ENCODE data around the gene LRIG2.
"Not testable (repeated sequence)": the region's sequence is repeated elsewhere in the genome, so short reads cannot be mapped to it uniquely, and the experiment has no call there.

Gene LRIG2

DNA sequence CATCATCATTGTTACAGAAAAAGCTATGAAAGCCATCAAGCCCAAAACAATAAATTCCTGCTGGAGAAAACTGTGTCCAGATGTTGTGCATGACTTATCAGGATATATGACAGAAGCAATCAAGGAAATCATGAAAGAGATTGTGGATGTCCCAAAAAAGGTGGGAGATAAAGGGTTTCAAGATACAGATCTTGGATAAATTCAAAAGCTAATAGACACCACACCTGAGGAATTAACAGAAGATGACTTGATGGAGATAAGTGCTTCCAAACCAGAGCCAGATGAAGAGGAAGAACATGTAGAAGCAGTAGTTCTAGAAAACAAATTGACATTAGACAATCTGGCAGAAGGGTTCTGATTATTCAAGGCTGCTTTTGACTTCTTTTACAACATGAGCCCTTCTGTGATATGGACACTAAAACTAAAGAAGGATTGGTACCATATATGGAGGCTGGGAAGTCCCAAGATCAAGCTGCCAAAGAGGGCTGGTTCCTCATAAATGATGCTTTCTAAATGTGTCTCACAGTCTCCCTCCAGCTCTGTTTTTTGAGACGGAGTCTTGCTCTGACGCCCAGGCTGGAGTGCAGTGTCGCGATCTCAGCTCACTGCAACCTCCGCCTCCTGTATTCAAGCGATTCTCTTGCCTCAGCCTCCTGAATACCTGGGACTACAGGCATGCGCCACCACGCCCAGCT, 32.1 kb upstream of the LRIG2 start:
- 93% methylated on average over 8 of the region's 8 CpGs for WGBS, 2 experiments
- no peaks in the 10 kb centered on the region for H3K9me3 ChIP-seq (ENCODE audit: control insufficient read depth, low read length)
- H3K4me3 ChIP-seq (ENCODE audit: insufficient read depth, low read depth, low read length), result no peak overlapping the region
- peaks cover 25% of the 10 kb centered on the region for H3K4me1 ChIP-seq (ENCODE audit: control insufficient read depth, insufficient read depth, low read length)
- H3K27me3 ChIP-seq (ENCODE audit: control insufficient read depth, insufficient read depth, low read length, poor library complexity, severe bottlenecking), result no peaks in the 10 kb centered on the region
- no peaks in the 10 kb centered on the region for H3K36me3 ChIP-seq (ENCODE audit: control insufficient read depth, insufficient read depth, low read length)
- no peak overlapping the region for H3K27ac ChIP-seq (ENCODE audit: insufficient read depth, low read depth, low read length, poor library complexity, severe bottlenecking)

DNA sequence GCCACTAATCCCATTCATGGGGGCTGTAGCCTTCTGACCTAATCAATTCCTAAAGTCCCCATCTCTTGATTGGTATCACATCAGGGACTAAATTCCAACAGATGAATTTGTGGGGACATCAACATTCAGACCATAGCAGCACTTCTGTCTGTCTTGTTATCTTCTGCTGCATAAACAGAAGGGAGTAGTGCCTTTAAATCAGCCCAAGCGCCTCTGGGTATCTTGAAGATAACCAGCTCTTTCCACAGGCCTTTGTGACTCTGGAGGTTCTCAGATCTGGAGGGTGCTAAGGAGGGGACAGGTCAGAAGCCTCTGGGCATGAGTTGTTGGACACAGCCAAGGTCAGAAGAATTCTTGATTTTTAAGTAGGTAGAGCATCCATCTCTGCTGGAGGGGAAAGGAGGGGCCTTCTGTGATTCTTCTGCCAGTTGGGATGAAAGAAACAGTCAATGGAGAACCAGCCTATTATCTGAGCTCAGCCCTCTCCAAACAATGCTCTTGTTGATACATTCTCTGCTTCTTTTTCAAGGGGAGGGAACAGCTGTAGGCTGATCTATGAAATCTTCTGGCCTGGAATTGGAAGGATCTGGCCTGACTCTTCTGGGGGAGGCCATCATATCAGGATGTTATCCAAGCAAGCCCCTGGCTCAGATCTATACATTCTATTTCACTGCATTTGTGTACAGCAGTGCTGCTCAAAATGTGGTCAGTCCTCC, 31.3 kb upstream of the LRIG2 start:
- H3K4me1 ChIP-seq (ENCODE audit: control insufficient read depth, insufficient read depth, low read length), result peaks cover 25% of the 10 kb centered on the region
- peak overlapping the region; percentile 87 for H3K27ac ChIP-seq (ENCODE audit: insufficient read depth, low read depth, low read length, poor library complexity, severe bottlenecking)
- 0% methylated on average over 1 of the region's 1 CpG for WGBS, 2 experiments
- H3K4me3 ChIP-seq (ENCODE audit: insufficient read depth, low read depth, low read length), result no peak overlapping the region
- H3K27me3 ChIP-seq (ENCODE audit: control insufficient read depth, insufficient read depth, low read length, poor library complexity, severe bottlenecking), result no peaks in the 10 kb centered on the region
- no peaks in the 10 kb centered on the region for H3K9me3 ChIP-seq (ENCODE audit: control insufficient read depth, low read length)
- no peaks in the 10 kb centered on the region for H3K36me3 ChIP-seq (ENCODE audit: control insufficient read depth, insufficient read depth, low read length)

DNA sequence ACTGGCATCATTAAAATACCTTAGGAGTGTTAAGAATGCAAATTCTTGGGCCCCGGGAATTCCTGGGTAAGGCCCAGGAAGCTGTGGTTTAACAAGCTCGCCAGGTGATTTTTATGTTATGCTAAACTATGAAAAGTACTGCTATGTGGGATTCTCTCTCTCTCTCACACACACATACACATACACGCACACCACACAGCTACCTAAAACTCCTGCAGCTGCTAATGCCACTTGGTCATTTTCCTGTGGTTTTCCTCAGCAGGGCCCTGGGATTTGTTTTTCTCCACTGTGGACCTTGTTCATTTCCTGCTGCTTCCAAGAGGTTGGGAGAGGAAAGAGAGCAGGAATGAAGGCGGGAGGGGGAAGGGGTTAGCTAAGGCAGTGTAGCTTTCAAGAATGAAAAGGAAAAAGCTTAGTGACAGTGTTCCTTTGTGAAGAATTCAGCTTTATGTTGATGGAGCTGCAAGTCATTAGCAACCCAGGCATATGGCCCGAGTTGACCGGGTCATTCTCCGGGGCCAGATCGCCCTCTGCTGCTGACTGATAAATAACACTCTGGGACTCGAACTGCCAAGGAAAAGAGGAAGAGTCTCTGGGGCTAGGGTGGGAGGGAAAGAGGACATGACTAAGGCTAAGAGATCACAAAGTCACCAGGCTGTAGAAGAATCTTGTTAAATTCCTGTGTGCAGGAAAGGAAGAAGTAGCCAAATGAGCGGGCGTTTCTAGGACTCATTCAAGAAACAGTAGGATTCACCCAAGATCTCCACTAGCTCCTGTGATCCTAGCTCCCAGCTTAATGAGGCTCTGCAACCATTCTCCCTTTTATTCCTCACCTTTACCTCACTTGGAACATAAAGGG, 30.5 kb upstream of the LRIG2 start:
- Histone ChIP-seq H3K27ac (ENCODE audit: insufficient read depth, low read depth, low read length, poor library complexity, severe bottlenecking) (peak overlapping the region; percentile 87), H3K27me3 (ENCODE audit: control insufficient read depth, insufficient read depth, low read length, poor library complexity, severe bottlenecking) (no peaks in the 10 kb centered on the region), H3K4me1 (ENCODE audit: control insufficient read depth, insufficient read depth, low read length) (peaks cover 25% of the 10 kb centered on the region), H3K9me3 (ENCODE audit: control insufficient read depth, low read length) (no peaks in the 10 kb centered on the region), H3K4me3 (ENCODE audit: insufficient read depth, low read depth, low read length) (no peak overlapping the region), H3K36me3 (ENCODE audit: control insufficient read depth, insufficient read depth, low read length) (no peaks in the 10 kb centered on the region)
- WGBS, 2 experiments, result 4 to 8% methylated on average over 10 to 11 of the region's 11 CpGs

DNA sequence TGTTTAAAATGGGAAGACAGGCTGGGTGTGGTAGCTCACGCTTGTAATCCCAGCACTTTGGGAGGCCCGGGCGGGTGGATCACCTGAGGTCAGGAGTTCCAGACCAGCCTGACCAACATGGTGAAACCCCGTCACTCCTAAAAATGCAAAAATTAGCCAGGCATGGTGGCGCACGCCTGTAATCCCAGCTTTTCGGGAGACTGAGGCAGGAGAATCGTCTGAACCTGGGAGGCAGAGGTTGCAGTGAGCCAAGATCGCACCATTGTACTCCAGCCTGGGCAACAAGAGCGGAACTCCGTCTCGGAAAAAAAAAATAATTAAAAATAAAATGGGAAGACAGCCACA, 29.9 kb upstream of the LRIG2 start:
- not testable (repeated sequence) for H3K9me3 ChIP-seq (ENCODE audit: control insufficient read depth, low read length); H3K4me3 ChIP-seq (ENCODE audit: insufficient read depth, low read depth, low read length); H3K36me3 ChIP-seq (ENCODE audit: control insufficient read depth, insufficient read depth, low read length); H3K27me3 ChIP-seq (ENCODE audit: control insufficient read depth, insufficient read depth, low read length, poor library complexity, severe bottlenecking)
- Histone ChIP-seq H3K27ac (ENCODE audit: insufficient read depth, low read depth, low read length, poor library complexity, severe bottlenecking) (peak overlapping the region; percentile 30), H3K4me1 (ENCODE audit: control insufficient read depth, insufficient read depth, low read length) (peaks cover 25% of the 10 kb centered on the region)
- WGBS, 2 experiments, result 67 to 70% methylated on average over 12 of the region's 12 CpGs

DNA sequence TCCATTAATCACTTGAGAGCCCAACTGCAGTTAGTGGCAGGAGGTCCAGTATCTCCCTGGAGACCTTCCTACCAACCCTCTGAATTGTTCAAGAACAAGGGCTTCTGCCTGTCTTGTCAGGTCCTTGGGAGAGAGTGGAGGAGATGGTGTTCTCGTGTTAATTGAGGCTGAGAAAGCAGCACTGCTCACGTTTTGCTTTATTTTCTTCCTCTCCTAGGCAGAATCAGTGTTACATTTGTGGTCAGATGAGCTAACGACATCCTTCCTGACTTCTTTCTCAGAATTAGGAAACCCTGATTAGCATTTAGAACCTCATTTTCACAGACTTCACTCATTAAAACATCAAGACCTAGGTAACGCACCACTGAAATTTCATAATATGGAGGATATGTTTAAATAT, 26.4 kb upstream of the LRIG2 start:
- Histone ChIP-seq H3K27ac (ENCODE audit: insufficient read depth, low read depth, low read length, poor library complexity, severe bottlenecking) (no peak overlapping the region), H3K4me1 (ENCODE audit: control insufficient read depth, insufficient read depth, low read length) (peaks cover 21% of the 10 kb centered on the region), H3K4me3 (ENCODE audit: insufficient read depth, low read depth, low read length) (no peak overlapping the region), H3K9me3 (ENCODE audit: control insufficient read depth, low read length) (no peaks in the 10 kb centered on the region), H3K36me3 (ENCODE audit: control insufficient read depth, insufficient read depth, low read length) (no peaks in the 10 kb centered on the region), H3K27me3 (ENCODE audit: control insufficient read depth, insufficient read depth, low read length, poor library complexity, severe bottlenecking) (no peaks in the 10 kb centered on the region)
- 63 to 64% methylated on average over 3 of the region's 4 CpGs for WGBS, 2 experiments

DNA sequence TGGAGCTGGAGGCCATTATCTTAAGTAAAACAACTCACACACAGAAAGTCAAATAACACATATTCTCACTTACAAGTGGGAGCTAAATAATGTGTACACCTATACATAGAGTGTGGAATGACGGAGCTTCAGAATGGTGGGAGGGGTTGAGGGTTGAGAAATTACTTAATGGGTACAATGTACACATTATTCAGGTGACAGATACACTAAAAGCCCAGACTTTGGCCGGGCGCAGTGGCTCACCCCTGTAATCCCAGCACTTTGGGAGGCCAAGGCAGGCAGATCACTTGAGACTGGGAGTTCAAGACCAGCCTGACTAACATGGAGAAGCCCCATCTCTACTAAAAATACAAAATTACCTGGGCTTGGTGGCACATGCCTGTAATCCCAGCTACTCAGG, 24.9 kb upstream of the LRIG2 start:
- WGBS, 2 experiments, result 88 to 93% methylated on average over 2 to 3 of the region's 3 CpGs
- Histone ChIP-seq H3K27me3 (ENCODE audit: control insufficient read depth, insufficient read depth, low read length, poor library complexity, severe bottlenecking) (no peaks in the 10 kb centered on the region), H3K27ac (ENCODE audit: insufficient read depth, low read depth, low read length, poor library complexity, severe bottlenecking) (no peak overlapping the region), H3K36me3 (ENCODE audit: control insufficient read depth, insufficient read depth, low read length) (no peaks in the 10 kb centered on the region), H3K9me3 (ENCODE audit: control insufficient read depth, low read length) (no peaks in the 10 kb centered on the region), H3K4me3 (ENCODE audit: insufficient read depth, low read depth, low read length) (no peak overlapping the region), H3K4me1 (ENCODE audit: control insufficient read depth, insufficient read depth, low read length) (peaks cover 8% of the 10 kb centered on the region)

DNA sequence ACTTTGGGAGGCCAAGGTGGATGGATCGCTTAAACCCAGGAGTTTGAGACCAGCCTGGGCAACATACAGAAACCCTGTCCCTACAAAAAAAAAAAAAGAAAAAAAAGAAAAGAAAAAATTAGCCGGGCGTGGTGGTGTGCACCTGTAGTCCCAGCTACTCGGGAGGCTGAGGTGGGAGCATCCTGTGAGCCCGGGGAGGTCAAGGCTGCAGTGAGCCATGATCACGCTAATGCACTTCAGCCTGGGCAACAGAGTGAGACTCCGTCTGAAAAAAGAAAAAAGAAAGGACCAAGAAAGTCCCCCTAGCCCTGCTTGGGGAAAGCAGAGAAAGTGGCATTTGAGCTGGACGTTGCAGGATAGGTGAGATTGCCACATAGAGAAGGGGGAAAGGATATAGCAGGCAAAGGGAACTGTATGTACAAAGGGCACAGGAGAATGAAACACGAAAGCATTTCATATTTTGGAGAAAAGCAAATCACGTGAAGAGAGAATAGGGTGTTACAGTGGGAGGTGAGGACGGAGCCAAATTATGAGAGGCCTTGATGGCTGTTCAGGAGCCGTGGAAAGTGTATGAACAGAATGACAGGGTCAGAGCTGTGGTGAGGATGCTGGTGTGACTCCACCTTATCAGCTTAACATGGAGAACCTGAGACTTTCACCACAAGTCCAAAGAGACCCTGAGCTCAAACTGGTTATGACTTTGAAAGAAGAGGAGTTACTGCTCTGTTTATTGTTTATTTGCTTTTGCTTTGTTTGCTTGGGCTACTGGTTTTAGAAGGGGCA, 19.5 kb upstream of the LRIG2 start:
- WGBS, 2 experiments, result 92 to 93% methylated on average over 12 of the region's 12 CpGs
- Histone ChIP-seq H3K4me1 (ENCODE audit: control insufficient read depth, insufficient read depth, low read length) (no peaks in the 10 kb centered on the region), H3K9me3 (ENCODE audit: control insufficient read depth, low read length) (no peaks in the 10 kb centered on the region), H3K4me3 (ENCODE audit: insufficient read depth, low read depth, low read length) (no peak overlapping the region), H3K27me3 (ENCODE audit: control insufficient read depth, insufficient read depth, low read length, poor library complexity, severe bottlenecking) (no peaks in the 10 kb centered on the region), H3K27ac (ENCODE audit: insufficient read depth, low read depth, low read length, poor library complexity, severe bottlenecking) (no peak overlapping the region), H3K36me3 (ENCODE audit: control insufficient read depth, insufficient read depth, low read length) (no peaks in the 10 kb centered on the region)

DNA sequence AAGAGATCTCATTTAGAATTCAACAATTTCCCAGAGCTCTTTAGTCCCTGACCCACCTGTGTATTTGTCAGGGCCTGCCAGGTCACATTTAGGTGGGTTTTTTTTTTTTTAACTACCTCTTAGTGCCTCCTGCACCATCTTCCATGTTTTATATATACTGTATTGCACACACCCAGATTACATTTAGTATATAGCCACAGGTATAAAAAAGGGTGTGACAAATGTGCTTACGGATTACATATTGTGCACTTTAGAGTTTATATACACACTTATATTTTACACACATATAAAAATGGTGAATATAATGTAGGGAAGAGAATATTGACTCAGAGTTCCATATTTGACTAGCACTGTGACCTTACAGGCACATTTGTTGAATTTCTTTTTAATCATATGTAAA, 17.4 kb upstream of the LRIG2 start:
- H3K4me1 ChIP-seq (ENCODE audit: control insufficient read depth, insufficient read depth, low read length), result peaks cover 6% of the 10 kb centered on the region
- no peaks in the 10 kb centered on the region for H3K36me3 ChIP-seq (ENCODE audit: control insufficient read depth, insufficient read depth, low read length)
- H3K27me3 ChIP-seq (ENCODE audit: control insufficient read depth, insufficient read depth, low read length, poor library complexity, severe bottlenecking), result no peaks in the 10 kb centered on the region
- no peaks in the 10 kb centered on the region for H3K9me3 ChIP-seq (ENCODE audit: control insufficient read depth, low read length)
- no peak overlapping the region for H3K4me3 ChIP-seq (ENCODE audit: insufficient read depth, low read depth, low read length)
- no peak overlapping the region for H3K27ac ChIP-seq (ENCODE audit: insufficient read depth, low read depth, low read length, poor library complexity, severe bottlenecking)
- no CpG with 5 or more reads among the region's 1 CpG for WGBS, 2 experiments

DNA sequence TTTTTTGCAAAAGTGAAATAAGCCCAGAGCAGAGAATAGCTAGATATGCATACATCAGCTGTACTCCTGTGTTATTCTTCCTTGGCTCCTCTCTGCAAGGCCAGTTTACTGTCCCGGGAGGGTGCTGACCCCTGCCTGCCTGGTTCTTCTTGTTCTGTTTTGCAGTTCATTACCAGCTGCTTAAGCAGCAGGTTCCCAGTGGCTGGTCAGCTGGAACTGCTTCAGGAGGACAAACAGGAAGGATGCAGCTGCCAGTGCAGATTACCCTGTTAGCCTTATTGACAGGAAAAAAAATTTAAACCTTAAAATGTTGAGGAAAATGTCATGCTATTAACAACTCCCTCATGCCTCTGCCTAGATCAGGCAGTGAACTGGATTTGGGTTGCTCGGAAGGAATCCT, 16.0 kb upstream of the LRIG2 start:
- Histone ChIP-seq H3K36me3 (ENCODE audit: control insufficient read depth, insufficient read depth, low read length) (no peaks in the 10 kb centered on the region), H3K4me1 (ENCODE audit: control insufficient read depth, insufficient read depth, low read length) (peaks cover 6% of the 10 kb centered on the region), H3K27me3 (ENCODE audit: control insufficient read depth, insufficient read depth, low read length, poor library complexity, severe bottlenecking) (no peaks in the 10 kb centered on the region), H3K9me3 (ENCODE audit: control insufficient read depth, low read length) (no peaks in the 10 kb centered on the region), H3K27ac (ENCODE audit: insufficient read depth, low read depth, low read length, poor library complexity, severe bottlenecking) (no peak overlapping the region), H3K4me3 (ENCODE audit: insufficient read depth, low read depth, low read length) (no peak overlapping the region)
- 45 to 46% methylated on average over 2 of the region's 2 CpGs for WGBS, 2 experiments

Measured in ectodermal cell (in vitro differentiated cells).